GM19043 (cell line): ENCODE measurements around the gene ABCC1.

ENCODE experiments used
- ATAC-seq: cut with Tn5 transposase; IDR thresholded peaks from one replicate; pipeline ENCODE4 v1.9.1; 2021; ENCODE audit warnings: low read depth; ENCODE audit not compliant: unreplicated experiment

ABCC1 gene

DNA sequence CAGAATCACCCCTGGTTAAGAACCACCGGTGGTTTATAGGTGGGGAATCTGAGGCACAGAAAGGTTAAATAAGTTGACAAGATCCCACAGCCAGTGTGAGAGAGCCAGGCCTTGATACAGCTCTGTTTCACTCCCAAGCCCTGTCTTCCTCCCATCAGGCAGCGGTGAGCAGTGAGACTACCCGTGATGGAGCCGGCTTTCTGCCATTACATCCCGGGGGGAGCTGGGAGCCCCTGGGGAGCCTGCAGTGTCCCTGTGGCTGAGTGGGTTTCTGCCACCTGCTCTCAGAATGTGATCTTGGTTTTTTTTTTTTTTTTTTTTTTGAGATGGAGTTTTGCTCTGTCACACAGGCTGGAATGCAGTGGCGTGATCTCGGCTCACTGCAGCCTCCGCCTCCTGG, 66.4 kb downstream of the ABCC1 start:
- ATAC-seq = no peak

DNA sequence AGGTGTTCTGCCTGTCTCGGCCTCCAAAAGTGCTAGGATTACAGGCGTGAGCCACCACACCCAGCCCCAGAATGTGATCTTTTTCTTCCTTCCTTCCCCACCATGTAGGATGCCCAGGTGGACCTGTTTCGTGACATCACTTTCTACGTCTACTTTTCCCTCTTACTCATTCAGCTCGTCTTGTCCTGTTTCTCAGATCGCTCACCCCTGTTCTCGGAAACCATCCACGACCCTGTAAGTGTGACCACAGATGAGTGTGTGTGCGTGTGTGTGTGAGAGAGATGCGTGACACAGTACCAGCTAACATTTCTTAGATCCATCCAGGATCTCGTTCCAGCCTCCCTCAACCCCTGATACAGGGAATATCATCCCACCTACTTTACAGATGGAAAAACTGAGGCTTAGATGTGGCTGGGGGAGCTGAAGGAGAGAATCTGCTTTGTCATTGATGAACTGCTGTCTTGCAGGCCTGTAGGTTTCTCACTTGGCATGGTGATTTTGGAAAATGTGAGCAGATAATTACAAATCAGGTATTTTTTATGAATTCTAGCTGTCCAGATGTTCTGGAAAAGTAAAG, 67.1 kb downstream of the ABCC1 start:
- no peak for ATAC-seq

DNA sequence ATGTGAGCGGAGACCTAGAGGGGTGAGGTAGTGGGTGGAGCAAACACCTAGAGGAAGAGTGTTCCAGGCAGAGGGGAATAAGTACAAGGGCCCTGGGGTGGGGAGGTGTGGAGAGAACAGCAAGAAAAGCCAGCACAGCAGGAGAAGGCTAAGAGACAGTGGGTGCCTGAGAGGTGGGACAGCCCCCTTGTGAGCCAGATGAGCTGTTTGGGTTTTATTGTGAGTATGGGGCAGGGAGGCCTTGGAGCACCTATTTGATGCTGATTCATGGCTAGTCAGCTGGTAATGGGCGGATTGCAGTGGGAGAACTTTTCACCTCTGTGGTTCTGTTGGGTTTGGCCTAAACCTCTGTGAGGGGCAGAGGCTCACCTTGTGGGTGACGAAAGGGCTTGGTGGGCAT, 68.4 kb downstream of the ABCC1 start:
- no peak for ATAC-seq

DNA sequence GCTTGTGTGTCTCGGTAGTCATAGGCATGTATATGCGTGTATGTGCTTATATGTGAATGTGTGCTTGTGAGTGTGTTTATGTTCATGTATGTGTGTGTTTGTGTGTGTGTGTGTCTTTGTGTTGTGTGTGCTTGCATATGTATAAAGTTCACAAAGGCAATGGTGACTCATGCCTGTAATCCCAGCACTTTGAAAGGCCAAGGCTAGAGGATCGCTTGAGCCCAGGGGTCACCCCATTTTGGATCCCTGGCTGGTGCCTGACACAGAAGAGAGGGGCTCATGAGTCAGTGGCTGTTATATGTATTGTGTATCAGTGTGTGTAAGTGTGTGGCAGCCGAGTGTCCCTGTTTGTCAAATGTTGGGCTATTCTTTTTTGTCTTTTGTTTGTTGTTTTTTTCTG, 69.3 kb downstream of the ABCC1 start:
- ATAC-seq = no peak

DNA sequence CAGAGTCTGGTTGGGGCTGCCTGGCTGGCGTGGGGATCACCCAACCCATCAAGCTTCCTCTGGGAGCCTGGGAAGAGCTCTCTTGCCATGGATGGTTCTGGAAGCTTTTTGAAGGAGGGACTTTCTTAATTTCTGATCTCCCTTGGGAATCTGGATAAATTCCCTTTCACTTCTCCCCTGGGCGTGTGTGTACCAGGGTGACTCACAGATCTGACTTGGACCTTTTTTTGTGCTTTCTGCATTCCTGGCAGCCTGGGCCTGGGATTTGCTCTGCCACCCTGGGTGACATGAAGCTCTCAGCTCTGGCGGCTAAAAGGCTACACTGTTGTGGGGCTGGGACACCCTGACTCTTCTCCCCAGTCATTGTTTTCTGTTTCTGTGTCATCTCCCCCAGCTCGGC, 70.1 kb downstream of the ABCC1 start:
- no peak for ATAC-seq

DNA sequence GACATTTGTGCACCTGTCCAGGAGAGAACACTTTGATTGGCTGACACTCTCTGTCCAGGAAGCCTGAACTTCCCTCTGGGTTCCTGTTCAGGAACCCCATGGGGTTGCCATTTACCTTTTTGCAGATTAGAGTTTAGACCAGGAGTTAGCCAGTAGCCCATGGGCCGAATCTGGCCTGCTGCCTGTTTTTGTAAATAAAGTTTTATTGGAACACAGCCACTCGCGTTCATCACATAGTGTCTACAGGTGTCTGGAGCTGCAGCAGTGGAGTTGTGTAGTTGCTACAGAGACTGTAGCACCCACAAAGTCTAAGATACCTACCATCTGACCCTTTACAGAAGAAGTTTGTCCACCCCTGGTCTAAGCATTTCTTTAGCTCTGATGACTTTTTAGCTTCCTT, 70.9 kb downstream of the ABCC1 start:
- no peak for ATAC-seq

DNA sequence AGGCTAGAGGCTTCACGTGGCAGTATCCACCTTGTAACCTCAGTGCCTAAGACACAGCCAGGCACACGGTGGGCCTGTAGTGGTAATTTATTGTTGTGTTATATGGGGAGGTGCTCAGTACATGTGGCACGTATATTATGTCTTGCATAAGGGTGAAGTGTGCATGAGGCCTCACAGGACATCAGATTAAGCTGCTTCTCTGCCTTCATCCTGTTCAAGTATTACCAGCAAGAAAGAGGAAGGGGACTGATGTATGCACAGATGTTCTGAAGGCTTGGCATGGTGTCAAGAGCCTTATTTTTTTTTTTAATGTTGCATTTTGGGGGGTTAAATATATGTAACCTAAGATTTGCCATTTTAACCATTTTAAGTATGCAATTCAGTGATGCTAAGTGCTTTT, 71.6 kb downstream of the ABCC1 start:
- no peak for ATAC-seq

DNA sequence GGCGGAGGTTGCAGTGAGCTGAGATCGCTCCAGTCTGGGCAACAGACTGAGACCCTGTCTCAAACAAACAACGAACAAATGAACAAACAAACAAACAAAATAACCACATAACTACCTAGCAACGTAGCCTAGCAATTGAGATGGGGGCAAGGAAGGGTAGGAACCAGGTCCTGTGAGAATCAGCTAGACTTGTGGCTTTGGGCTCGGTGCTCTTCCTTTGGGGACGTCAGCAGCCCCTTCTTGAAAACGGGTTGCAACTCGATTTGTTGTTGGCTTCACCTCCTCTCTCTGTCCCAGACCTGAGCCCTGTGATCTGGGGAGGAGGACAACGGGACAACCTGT, 72.2 kb downstream of the ABCC1 start:
- ATAC-seq = no peak

DNA sequence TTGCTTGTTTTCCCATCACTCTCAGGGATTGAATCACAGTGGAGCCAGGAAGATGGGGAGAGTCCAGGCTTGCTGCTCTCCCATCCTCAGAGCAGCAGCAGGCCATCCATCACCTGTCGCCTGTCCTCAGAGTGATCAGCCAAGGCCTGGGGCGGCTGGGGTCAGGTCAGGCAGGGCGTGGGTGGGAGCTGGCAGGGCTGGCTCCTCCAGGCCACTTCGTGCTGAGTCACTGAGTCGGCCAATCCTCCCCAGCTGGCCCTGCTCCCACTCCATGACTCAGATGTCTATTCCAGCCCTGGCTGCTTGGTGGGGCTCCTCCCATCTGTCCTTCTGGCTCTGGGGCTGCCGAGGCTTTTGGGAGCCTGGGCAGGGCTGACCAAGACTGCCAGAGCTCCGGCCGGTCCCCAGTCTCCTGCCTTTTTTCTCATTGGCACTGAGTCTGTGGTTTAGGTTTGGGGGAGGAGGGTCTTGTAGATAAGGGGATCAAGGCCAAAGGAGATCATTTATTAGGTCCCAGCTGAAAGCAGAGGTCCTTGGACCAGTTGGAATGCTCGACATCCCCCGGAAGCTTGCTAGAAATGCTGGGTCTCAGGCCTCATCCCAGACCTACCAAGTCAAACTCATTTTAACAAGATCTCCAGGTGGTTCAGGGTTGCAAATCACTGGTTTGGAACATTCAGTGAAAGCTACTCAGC, 72.7 kb downstream of the ABCC1 start:
- no peak for ATAC-seq

DNA sequence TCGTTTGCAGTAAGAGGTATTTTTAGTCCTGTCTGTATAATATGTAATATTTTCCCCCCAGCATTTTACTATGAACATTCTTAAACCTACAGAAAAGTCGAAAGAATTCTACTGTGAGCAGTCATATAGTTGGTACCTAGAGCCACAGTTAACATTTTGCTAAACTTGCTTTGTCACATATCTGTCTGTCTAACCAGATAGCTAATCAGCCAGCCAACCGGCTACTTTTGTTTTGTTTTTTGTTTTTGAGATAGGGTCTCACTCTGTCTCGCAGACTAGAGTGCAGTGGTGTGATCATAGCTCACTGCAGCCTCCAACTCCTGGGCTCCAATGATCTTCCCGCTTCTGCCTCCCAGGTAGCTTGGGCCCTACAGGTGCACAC, 73.3 kb downstream of the ABCC1 start:
- ATAC-seq = no peak

DNA sequence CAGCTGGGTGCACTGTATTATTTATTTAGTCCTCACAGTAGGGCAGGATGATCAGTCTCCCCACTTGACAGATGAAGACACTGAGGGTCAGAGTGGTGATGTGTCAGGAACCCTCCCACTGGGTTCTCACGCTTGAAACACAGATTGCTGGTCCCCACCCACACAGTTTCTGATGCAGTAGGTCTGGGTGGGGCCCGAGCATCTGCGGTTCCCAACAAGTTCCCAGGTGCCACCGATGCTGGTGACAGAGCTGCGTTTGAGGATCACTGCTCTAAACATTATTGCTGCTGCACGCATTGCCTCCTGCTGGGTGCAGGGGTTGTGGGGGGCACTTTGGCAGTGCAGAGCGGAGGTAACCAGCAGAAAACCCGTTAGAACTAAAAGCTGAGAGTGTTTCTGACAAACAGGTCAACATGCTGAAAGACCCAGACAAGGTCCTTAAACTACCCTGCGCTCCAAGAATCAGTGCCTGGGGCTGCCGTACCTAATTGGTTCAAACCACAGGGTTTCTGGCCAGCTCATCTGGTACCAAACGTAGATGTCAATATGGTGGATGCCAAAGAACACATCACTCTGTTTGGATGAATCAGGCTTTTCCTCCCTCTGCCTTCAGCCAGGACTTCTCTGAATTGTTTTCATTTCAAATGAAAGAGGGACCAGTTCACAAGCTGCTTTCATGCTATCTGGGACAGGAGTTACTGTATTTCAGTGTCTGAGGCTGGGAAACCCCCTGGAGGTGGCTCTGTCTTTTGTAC, 76.0 kb downstream of the ABCC1 start:
- ATAC-seq = no peak

DNA sequence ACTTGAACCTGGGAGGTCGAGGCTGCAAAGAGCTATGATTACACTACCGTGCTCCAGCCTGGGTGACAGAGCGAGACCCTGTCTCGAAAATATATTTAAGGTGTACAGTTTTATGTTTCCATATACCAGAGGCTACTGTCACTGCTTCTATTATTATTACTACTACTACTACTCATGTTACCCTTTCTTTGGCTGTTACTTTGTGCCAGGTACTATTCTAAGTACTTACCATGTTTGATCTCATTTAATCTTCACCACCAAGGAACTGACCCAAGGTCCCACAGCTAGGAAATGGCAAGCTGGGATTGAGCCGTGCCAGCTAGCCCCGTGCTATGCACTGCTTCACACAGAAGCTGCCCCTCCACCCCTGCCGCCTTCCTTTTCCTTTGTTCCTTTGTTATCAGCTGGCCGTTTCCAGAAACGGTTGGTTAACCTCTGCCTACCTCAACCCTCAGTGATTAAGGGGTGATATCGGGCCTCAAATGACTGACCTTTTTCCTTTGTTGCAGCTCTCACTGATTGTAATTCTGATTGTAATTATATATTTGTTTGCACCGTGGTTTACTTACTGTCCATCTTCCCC, 78.4 kb downstream of the ABCC1 start:
- no peak for ATAC-seq

DNA sequence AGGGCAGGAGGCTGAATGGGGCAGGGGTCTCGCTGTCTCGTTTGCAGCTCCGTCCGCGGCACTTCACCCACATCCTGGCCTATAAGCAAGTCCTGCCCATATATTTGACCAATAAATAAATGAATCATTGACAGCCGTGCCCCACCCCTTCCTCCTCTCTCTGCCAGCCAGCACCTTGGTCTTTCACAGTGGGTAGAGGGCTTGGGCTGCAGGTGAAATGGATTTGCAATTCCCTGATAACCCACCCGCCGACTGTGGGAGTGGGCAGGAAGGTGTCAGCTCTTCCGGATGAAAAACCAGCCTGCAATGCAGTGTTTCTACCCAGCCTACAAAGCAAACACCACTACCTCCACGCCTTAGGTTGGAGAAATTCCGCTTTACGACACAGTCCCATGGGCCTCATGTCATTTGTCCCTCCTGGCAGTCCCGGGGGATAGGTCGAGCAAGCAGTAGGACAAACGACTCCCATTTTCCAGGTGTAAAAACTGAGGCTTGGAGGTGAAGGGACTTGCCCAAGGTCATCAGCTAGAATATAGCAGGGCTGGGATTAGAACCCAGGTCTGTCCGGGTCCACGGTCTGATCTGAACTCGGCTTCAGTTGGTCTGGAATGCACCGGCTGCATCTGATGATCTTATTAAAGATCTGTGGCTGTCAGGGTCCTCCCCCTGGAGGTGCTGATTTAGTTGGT, 79.0 kb downstream of the ABCC1 start:
- ATAC-seq = no peak

DNA sequence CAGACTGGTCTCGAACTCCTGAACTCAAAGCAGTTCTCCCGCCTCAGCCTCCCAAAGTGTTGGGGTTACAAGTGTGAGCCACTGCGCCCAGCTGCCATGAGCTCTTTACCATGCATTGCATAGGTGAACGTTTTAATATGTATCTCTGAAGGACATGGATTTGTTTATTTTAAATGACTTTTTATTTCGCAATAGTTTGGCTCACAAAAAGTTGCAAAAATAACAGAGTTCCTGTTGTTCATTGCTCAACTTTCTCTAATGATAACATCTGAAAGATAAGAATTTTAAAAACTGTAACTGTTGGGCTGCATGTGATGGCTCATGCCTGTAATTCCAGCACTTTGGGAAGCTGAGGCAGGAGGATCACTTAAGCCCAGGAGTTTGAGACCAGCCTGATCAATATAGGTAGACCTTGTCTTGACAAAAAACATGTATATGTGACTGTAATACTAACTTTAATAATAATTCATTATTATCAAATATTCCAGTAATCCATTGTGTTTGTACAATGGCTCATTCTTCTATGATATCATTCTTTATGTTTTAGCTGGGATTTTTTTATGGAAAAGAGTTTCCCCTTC, 80.1 kb downstream of the ABCC1 start:
- ATAC-seq = no peak

DNA sequence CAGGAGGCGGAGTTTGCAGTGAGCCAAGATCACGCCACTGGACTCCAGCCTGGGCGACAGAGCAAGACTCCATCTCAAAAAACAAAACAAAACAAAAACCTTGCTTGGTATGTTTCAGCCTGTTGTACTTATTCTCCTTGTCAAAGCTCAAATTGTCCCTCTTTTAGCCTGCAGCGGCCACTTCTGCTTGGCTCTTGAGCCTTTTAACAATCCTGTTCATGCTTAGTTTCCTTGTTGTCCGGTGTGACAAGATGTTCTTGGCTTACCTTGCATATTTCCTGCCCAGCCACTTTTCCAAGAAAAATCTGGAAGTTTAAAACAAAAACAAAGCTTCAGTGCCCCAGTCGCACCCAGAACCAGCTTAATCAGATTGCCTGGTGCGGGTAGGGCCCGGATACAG, 81.0 kb downstream of the ABCC1 start:
- ATAC-seq = no peak

DNA sequence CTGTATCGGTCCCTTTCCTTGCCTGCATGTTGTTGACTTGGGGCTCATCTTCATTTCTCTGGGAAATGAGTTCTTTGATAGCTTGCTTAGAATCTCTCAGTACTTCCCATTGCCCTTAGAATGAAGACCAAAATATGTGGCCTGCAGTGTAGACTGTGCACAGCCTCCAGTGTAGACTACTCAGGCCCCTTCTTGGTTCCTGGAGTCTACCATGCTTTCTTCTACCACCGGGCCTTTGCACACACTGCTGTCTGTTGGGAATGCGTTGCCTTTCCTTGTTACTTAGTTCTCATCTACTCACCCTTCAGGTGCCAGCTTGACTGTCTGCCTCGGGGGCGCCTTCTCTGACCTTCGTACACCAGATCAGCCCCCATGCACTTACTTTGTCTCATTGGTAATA, 82.0 kb downstream of the ABCC1 start:
- no peak for ATAC-seq

DNA sequence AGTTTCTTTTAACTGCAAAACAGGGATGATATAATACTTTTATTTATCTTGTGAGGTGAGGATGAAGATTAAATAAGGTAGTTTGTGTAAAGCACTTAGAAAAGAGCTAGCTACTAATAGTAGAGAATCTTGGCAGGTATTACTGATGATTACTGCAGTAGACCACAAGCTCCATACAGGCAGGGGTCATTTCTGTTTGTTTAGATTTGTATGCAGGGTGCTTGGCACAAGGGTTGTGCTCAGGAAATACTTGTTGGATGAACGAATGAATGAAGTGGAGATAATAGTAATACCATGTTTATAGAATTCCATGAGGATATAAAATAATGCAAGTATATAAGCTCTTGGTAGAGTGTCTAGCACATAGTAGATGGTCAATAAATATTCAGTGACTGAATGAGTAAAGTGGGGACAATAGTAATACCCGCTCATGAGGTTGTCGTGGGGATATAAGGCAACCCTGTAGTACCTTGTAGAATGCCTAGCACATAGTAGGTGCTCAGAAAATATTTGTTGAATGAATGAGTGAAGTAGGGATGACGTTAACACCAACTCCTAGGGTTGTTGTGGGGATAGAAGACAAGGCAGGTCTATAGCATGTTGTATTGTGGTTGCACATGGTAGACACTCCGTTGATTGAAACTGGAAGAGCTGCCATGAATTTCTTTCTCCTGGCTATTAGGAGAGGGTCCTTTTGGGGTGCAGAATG, 83.0 kb downstream of the ABCC1 start:
- ATAC-seq = no peak

DNA sequence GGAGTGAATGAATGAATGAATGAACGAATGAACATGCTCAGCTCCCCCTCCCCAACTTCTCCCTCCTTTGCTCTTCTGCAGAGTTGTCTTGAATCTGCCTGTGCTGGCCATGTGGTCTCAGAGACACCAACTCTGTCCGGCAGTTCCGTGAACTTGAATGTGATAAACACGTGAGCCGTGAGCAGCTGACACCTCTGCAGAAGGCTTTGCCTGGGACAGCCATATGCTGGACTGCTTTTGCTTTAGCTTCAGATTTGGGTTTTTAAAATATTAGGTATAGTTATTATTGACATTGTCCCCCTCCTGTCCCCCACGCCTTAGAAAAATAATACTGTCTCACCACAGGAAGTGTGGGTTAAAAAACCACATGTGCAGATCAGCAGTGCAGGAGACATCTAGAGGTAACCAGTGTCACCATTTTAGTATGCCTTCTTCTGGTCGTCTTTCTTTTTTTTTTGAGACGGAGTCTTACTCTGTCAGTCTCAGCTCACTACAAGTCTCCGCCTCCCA, 83.8 kb downstream of the ABCC1 start:
- ATAC-seq = no peak

DNA sequence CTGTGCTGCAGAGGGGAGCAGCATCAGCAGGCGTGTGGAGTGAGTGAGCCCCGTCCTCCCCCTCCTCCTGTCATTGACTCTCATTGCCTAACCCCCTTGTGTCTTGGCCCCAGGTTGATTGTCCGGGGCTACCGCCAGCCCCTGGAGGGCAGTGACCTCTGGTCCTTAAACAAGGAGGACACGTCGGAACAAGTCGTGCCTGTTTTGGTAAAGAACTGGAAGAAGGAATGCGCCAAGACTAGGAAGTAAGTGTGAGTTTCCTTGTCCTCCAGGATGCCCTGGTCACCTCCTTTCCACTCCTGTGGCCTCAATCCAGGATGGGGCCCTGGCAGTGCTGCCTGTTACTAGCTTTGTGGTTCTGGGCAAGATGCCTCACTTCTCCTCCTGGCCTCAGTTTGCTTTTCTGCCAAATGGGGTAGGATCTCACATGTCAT, 87.0 kb downstream of the ABCC1 start:
- ATAC-seq = no peak

DNA sequence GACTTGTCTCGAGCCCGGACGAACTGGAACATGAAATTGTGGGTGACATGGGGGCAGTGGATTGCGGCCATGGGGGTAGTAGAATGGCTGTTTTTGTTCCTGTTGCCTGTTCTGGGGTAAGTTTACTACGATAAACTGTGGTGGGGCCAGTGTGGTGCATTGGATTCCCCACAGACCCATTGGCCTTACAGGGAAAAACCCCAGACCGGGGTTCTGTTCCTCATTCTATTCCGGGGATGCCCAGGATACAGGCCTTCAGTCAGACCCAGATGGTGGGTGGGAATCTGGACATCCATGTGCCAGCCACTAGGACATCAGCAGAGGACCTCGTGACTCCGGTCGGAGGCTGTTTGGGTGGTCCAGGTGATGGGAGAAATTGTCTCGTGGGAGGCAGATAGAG, 88.1 kb downstream of the ABCC1 start:
- ATAC-seq = no peak
